ENCODE data around the gene VPS13D. TPM values are rescaled to one million over a fixed set of nuclear protein-coding genes. Genes with fewer than 3 reads are reported as not detected.

VPS13D gene
- total RNA-seq, 1 donor from 2014 or later: 81.7 TPM

DNA sequence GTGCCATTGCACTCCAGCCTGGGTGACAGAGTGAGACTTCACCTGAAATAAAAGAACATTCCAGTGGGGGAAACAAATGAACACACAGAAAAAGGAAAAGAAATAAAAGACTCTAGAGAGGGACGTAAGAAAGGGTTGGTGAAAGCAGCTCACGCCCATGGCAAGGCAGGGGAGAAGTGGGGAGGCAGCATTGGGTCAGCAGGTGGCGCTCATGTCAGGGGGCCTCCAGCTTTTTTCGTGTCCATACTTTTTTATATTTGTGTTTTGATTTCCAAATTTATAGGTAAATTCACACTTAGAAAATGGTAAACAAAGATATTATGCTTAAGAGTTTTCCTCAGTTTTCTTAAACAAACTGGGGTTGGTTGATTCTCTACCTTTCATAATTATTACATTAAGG, 45.5 kb downstream of the VPS13D start:
- DNase-seq (peak; percentile 54), ATAC-seq (peak in 1 of 2 donors; percentile 56)
- H3K9me3 ChIP-seq: no peaks in the 10 kb centered on the region
- peaks cover 3% of the 10 kb centered on the region for H3K4me1 ChIP-seq
- intact Hi-C loops (cut with DNase I): no loop called here
- H3K27ac ChIP-seq: no peak overlapping the region
- no peak overlapping the region for H3K4me3 ChIP-seq
- TF ChIP-seq, protein P1, sequence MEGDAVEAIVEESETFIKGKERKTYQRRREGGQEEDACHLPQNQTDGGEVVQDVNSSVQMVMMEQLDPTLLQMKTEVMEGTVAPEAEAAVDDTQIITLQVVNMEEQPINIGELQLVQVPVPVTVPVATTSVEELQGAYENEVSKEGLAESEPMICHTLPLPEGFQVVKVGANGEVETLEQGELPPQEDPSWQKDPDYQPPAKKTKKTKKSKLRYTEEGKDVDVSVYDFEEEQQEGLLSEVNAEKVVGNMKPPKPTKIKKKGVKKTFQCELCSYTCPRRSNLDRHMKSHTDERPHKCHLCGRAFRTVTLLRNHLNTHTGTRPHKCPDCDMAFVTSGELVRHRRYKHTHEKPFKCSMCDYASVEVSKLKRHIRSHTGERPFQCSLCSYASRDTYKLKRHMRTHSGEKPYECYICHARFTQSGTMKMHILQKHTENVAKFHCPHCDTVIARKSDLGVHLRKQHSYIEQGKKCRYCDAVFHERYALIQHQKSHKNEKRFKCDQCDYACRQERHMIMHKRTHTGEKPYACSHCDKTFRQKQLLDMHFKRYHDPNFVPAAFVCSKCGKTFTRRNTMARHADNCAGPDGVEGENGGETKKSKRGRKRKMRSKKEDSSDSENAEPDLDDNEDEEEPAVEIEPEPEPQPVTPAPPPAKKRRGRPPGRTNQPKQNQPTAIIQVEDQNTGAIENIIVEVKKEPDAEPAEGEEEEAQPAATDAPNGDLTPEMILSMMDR (IDR thresholded peaks at IDR 0.05): peak; percentile 71
- peaks cover 96% of the 10 kb centered on the region for H3K36me3 ChIP-seq
- no peaks in the 10 kb centered on the region for H3K27me3 ChIP-seq (ENCODE audit: low read depth)

DNA sequence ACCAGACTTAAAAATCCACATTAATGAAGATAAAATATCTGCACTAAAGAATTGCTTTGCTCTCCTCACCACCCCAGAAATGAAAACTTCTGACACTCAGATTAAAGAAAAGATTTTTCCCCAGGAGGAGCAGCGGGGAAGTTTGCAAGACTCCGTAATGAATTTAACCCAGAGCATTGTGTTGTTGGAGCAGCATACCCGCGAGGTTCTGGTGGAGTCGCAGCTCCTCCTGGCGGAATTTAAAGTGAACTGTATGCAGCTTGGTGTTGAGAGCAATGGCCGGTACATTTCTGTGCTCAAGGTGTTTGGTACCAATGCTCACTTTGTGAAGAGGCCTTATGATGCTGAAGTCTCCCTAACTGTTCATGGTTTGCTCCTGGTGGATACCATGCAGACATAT, 46.4 kb downstream of the VPS13D start:
- TF ChIP-seq, protein P1 (IDR thresholded peaks at IDR 0.05): peak; percentile 48
- peaks cover 96% of the 10 kb centered on the region for H3K36me3 ChIP-seq
- H3K27me3 ChIP-seq (ENCODE audit: low read depth): no peaks in the 10 kb centered on the region
- intact Hi-C loops (cut with DNase I): no loop called here
- ATAC-seq (peak; percentile 39 to 51), DNase-seq (no peak)
- no peaks in the 10 kb centered on the region for H3K9me3 ChIP-seq
- no peak overlapping the region for H3K27ac ChIP-seq
- H3K4me1 ChIP-seq: peaks cover 3% of the 10 kb centered on the region
- no peak overlapping the region for H3K4me3 ChIP-seq

DNA sequence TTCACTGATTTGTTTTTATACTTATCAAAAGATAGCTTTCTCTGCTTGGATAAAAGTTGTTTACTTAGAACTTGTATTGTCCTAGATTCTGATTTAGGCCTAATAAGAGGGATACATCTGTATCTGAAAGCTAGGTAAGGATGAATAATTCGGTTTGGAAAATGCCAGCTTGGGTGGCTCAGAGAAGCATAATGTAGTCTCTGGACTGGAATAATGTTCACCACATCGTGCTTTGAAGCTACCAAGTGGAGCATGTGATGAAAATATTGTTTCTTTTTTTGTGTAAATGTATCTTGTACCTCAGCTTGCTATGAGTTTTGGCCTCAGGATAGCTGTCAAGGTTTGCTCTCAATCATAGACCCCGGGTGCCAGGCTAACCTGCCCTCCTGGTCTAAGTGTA, 49.2 kb downstream of the VPS13D start:
- Histone ChIP-seq H3K4me3 (no peak overlapping the region), H3K36me3 (peaks cover 97% of the 10 kb centered on the region), H3K9me3 (no peaks in the 10 kb centered on the region), H3K27me3 (ENCODE audit: low read depth) (no peaks in the 10 kb centered on the region), H3K4me1 (peaks cover 3% of the 10 kb centered on the region), H3K27ac (no peak overlapping the region)
- TF ChIP-seq, protein P1 (IDR thresholded peaks at IDR 0.05): no peak
- intact Hi-C loops (cut with DNase I): no loop called here
- DNase-seq (no peak), ATAC-seq (no peak)

DNA sequence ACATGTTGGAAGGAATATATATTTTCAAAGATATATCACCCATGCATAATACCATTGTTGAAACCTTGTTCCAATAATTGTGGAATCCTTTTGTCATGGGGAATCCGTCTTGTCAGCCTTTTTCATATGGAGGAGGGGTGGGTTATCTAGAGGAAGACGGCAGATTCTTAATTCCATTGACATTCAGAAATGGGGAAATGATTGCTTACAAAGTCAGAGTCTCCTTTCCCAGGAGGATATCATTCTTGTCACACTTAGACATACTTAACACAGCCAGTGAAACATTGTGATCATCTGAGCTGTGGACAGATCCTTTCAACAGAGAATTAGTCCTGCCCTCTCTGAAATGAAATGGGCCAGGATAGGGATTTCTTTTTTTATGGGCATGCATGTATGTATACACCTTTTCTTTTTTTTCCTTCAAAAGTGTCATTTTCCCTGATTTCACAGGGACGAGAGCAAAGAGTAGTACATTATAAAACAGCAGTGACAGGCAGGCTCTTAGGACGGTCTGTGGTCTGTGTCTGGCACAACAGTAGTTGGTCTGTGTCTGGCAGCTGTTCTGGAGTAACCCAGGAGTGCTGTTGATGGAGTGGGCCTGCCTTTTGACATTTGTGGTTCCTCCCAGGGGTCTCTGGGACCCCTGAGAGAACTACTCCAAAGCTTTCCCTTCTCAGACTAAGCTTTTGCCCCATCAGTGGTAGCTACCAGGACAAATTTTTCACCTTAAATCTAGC, 50.1 kb downstream of the VPS13D start:
- H3K4me3 ChIP-seq: no peak overlapping the region
- no peaks in the 10 kb centered on the region for H3K9me3 ChIP-seq
- ATAC-seq: no peak
- TF ChIP-seq, protein P1 (IDR thresholded peaks at IDR 0.05): no peak
- no peaks in the 10 kb centered on the region for H3K27me3 ChIP-seq (ENCODE audit: low read depth)
- intact Hi-C loops (cut with DNase I): no loop called here
- peaks cover 97% of the 10 kb centered on the region for H3K36me3 ChIP-seq
- H3K4me1 ChIP-seq: peaks cover 3% of the 10 kb centered on the region
- no peak overlapping the region for H3K27ac ChIP-seq
- DNase-seq: no peak

DNA sequence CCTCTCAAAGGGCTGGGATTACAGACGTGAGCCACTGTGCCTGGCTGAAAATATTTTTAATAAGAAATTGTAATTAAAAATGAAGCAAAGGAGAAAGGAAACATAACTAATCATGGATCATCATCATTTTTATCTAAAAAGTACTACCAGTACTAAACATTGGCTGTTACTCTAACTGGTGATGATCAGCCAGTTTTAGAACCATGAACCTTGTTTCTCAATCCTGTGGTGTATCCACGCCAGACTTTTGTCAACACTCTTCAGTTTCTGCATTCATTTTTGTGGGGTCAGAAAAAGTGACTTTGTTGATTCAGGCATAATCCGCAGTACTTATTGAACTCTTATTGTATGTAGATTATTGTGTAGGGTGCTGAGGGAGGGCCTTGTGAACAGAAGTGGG, 52.3 kb downstream of the VPS13D start:
- H3K4me1 ChIP-seq: peaks cover 3% of the 10 kb centered on the region
- H3K4me3 ChIP-seq: no peak overlapping the region
- intact Hi-C loops (cut with DNase I): no loop called here
- no peak for DNase-seq
- no peak overlapping the region for H3K27ac ChIP-seq
- ATAC-seq: no peak
- no peaks in the 10 kb centered on the region for H3K9me3 ChIP-seq
- peaks cover 96% of the 10 kb centered on the region for H3K36me3 ChIP-seq
- H3K27me3 ChIP-seq (ENCODE audit: low read depth): no peaks in the 10 kb centered on the region
- TF ChIP-seq, protein P1 (IDR thresholded peaks at IDR 0.05): no peak

Data from lower lobe of right lung (tissue), 2 donors.